Vagina (tissue), 2 donors: ENCODE data around the gene EHMT2.

Experiments used
- POLR2A ChIP-seq, 2 donors: fragments of 450-650 bp; IDR thresholded peaks; one replicate each; pipeline ENCODE4 v1.6.1; 2017; ENCODE audit warnings: antibody characterized with exemption in 2 of 2, mild to moderate bottlenecking in 2 of 2, moderate library complexity in 2 of 2
- POLR2AphosphoS5 ChIP-seq, 2 donors: sonication (generic); formaldehyde crosslinking; IDR thresholded peaks; one replicate each; pipeline ENCODE4 v1.9.0; 2017; ENCODE audit warnings: antibody characterized with exemption in 2 of 2, mild to moderate bottlenecking in 2 of 2, low read depth in 1 of 2; ENCODE audit not compliant: insufficient read depth in 1 of 2
- TF ChIP-seq, protein P1 (sequence below), 3 experiments: fragments of 450-650 bp in 2 of 3; fragments of 200-600 bp in 1 of 3; sonication (generic) in 1 of 3; IDR thresholded peaks; one replicate each; pipeline ENCODE4 v1.5.1; 2017 to 2019; ENCODE audit warnings: antibody characterized with exemption in 3 of 3, mild to moderate bottlenecking in 2 of 3, moderate library complexity in 2 of 3

DNA sequence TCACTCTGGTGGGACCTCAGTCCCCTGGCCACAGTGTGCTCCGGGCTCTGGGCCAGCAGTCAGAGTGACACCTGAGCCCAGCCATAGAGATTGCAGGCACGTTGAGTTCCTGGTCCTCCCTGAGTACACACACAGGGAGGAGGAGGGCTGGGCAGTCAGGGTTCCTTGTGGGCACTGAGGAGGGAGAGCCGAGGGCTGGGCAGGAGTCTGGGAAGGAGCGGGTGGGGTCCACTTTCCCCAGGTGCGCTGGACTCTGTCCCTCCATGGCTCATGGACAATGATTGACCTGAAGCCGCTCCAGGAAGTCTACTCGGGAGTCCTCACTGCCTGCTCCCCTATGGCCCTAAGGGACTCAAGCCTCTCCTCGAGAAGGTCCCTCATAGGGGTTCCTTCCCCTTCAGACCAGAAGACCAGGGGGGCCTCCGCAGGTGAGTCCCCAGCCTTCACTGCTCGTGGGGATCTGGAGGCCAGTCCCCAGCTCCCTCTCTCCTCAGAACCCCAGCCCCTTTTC is 19.8 kb downstream of the EHMT2 start:
- TF ChIP-seq, protein P1, sequence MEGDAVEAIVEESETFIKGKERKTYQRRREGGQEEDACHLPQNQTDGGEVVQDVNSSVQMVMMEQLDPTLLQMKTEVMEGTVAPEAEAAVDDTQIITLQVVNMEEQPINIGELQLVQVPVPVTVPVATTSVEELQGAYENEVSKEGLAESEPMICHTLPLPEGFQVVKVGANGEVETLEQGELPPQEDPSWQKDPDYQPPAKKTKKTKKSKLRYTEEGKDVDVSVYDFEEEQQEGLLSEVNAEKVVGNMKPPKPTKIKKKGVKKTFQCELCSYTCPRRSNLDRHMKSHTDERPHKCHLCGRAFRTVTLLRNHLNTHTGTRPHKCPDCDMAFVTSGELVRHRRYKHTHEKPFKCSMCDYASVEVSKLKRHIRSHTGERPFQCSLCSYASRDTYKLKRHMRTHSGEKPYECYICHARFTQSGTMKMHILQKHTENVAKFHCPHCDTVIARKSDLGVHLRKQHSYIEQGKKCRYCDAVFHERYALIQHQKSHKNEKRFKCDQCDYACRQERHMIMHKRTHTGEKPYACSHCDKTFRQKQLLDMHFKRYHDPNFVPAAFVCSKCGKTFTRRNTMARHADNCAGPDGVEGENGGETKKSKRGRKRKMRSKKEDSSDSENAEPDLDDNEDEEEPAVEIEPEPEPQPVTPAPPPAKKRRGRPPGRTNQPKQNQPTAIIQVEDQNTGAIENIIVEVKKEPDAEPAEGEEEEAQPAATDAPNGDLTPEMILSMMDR (IDR thresholded peaks at IDR 0.05), result no peak
- TF ChIP-seq POLR2AphosphoS5 (IDR thresholded peaks at IDR 0.05; ENCODE audit: insufficient read depth in 1 of 2, low read depth in 1 of 2), result no peak
- no peak for TF ChIP-seq POLR2A (IDR thresholded peaks at IDR 0.05)
